Panc1 (cell line): ENCODE data around the gene PLCH1. TPM values are rescaled to one million over a fixed set of nuclear protein-coding genes. Genes with fewer than 3 reads are reported as not detected.

Experiments used
- ATAC-seq: fragments of 200-7000 bp; cut with Tn5 transposase; 2 replicates; pipeline ENCODE4 v1.9.1; 2020; ENCODE audit warnings: mild to moderate bottlenecking, moderate library complexity
- BruUV-seq: library from RNA; stranded (reverse); fragments of 400-500 nt; replicated peaks from 2 replicates; lab custom pipeline; 2021; lab: Mats Ljungman, UMichigan
- CTCF ChIA-PET: fragments of 300-600 bp; sonication (Branson Sonifier 250); formaldehyde crosslinking; loops from one replicate; lab custom pipeline; 2022; ENCODE audit warnings: antibody characterized with exemption; lab: Charles Lee
- POLR2A ChIA-PET: fragments of 300-600 bp; sonication (Branson Sonifier 250); formaldehyde crosslinking; loops from one replicate; lab custom pipeline; 2022; ENCODE audit warnings: antibody characterized with exemption; lab: Charles Lee
- DNase-seq: peaks from one replicate; pipeline ENCODE4 v3.0.0-alpha.2; 2010; ENCODE audit warnings: low read depth, low spot score
- H3K27ac ChIP-seq: 2 replicates; pipeline ENCODE4 v1.5.1; 2011; ENCODE audit warnings: mild to moderate bottlenecking, low read length, inconsistent platforms
- H3K27me3 ChIP-seq: fragments of 200-500 bp; sonication (Bioruptor generic); 2 replicates; pipeline ENCODE4 v1.6.0; 2014; ENCODE audit warnings: low read length, inconsistent platforms; ENCODE audit not compliant: control insufficient read depth, insufficient read depth
- H3K36me3 ChIP-seq: fragments of 200-500 bp; sonication (Bioruptor generic); 2 replicates; pipeline ENCODE4 v1.5.1; 2014; ENCODE audit warnings: inconsistent platforms, mild to moderate bottlenecking, low read length, moderate library complexity; ENCODE audit not compliant: control insufficient read depth, insufficient read depth
- H3K4me1 ChIP-seq: 2 replicates; pipeline ENCODE4 v1.5.1; 2011; ENCODE audit warnings: inconsistent platforms, mild to moderate bottlenecking, low read length, moderate library complexity; ENCODE audit not compliant: control insufficient read depth, insufficient read depth
- H3K4me3 ChIP-seq, 2 experiments: 2 replicates each; pipeline ENCODE4 v1.5.1; 2011 to 2012; ENCODE audit warnings: low read depth in 2 of 2, low read length in 2 of 2, mild to moderate bottlenecking in 2 of 2, inconsistent platforms in 1 of 2, moderate library complexity in 1 of 2
- H3K9me3 ChIP-seq: fragments of 200-500 bp; sonication (Bioruptor generic); 2 replicates; pipeline ENCODE4 v1.5.1; 2014; ENCODE audit warnings: low read depth, mild to moderate bottlenecking, inconsistent platforms, low read length, moderate library complexity; ENCODE audit not compliant: control insufficient read depth, insufficient read depth
- CTCF ChIP-seq: fragments of 450-650 bp; IDR thresholded peaks from 2 replicates; pipeline ENCODE4 v1.5.1; 2017; ENCODE audit warnings: mild to moderate bottlenecking
- POLR2AphosphoS5 ChIP-seq: IDR thresholded peaks from 2 replicates; pipeline ENCODE4 v1.6.1; 2012; ENCODE audit warnings: mild to moderate bottlenecking, low read depth, low read length, moderate library complexity
- SIN3A ChIP-seq: IDR thresholded peaks from 2 replicates; pipeline ENCODE4 v1.6.1; 2012; ENCODE audit warnings: low read depth, mild to moderate bottlenecking, low read length, moderate library complexity, borderline replicate concordance; ENCODE audit not compliant: insufficient read depth
- TCF7L2 ChIP-seq: IDR thresholded peaks from 2 replicates; pipeline ENCODE4 v1.6.1; 2011; ENCODE audit warnings: mild to moderate bottlenecking, low read depth, low read length, inconsistent platforms
- in situ Hi-C: cut with HindIII; loops from 2 replicates; pipeline ENCODE4 v1.10.0; 2016; ENCODE audit warnings: low sequenced_read_pairs, low pct_unique_long_range_greater_than_20kb
- intact Hi-C: fragments of 100-400 bp; cut with micrococcal nuclease; formaldehyde crosslinking; loops from one replicate; pipeline ENCODE4 v1.10.0; 2022; ENCODE audit not compliant: unreplicated experiment
- total RNA-seq: library from RNA; stranded (reverse); gene quantifications from one replicate; pipeline ENCODE4 v1.2.1, GENCODE V29; 2021; ENCODE audit not compliant: unreplicated experiment
- TF ChIP-seq, protein P1 (sequence below), 2 experiments: IDR thresholded peaks; 2 replicates each; pipeline ENCODE4 v1.6.1; 2011 to 2012; ENCODE audit warnings: low read depth in 2 of 2, control low read depth in 1 of 2, low read length in 1 of 2, mild to moderate bottlenecking in 1 of 2, moderate library complexity in 1 of 2; ENCODE audit not compliant: insufficient read depth in 1 of 2

Gene PLCH1
- total RNA-seq, 1 experiment from 2014 or later: 0.03 TPM

DNA sequence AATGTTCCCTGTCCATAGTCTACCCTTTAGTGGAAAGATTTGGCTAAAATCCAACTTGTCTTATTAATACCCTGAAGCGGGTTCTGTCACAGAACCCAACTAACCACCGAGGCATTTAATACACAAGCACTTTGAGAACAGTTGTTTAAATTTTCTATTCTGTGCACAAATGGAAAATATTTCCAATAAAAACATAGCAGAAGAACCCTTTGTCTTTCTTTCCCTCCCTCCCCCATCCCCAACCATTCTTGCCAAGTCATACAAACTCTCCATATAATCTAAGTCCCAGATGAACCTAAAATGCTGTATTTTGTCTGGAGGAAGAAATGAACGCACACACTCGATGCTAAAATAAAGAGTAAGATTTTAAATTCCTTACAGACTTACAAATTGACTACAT, 324.5 kb downstream of the PLCH1 start:
- ChIA-PET POLR2A (no interaction called here), CTCF (no interaction called here)
- Histone ChIP-seq H3K9me3 (no peaks in the 10 kb centered on the region), H3K4me1 (no peaks in the 10 kb centered on the region), H3K27ac (no peak overlapping the region), H3K4me3 (no peak overlapping the region), H3K36me3 (no peaks in the 10 kb centered on the region), H3K27me3 (no peaks in the 10 kb centered on the region)
- no peak for TF ChIP-seq CTCF
- TF ChIP-seq SIN3A: no peak
- TF ChIP-seq POLR2AphosphoS5: no peak
- TF ChIP-seq, protein P1, sequence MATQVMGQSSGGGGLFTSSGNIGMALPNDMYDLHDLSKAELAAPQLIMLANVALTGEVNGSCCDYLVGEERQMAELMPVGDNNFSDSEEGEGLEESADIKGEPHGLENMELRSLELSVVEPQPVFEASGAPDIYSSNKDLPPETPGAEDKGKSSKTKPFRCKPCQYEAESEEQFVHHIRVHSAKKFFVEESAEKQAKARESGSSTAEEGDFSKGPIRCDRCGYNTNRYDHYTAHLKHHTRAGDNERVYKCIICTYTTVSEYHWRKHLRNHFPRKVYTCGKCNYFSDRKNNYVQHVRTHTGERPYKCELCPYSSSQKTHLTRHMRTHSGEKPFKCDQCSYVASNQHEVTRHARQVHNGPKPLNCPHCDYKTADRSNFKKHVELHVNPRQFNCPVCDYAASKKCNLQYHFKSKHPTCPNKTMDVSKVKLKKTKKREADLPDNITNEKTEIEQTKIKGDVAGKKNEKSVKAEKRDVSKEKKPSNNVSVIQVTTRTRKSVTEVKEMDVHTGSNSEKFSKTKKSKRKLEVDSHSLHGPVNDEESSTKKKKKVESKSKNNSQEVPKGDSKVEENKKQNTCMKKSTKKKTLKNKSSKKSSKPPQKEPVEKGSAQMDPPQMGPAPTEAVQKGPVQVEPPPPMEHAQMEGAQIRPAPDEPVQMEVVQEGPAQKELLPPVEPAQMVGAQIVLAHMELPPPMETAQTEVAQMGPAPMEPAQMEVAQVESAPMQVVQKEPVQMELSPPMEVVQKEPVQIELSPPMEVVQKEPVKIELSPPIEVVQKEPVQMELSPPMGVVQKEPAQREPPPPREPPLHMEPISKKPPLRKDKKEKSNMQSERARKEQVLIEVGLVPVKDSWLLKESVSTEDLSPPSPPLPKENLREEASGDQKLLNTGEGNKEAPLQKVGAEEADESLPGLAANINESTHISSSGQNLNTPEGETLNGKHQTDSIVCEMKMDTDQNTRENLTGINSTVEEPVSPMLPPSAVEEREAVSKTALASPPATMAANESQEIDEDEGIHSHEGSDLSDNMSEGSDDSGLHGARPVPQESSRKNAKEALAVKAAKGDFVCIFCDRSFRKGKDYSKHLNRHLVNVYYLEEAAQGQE (IDR thresholded peaks at IDR 0.05; ENCODE audit: insufficient read depth in 1 of 2, low read depth in 2 of 2, low read length in 1 of 2): no peak
- TF ChIP-seq TCF7L2: no peak
- DNase-seq (no peak), ATAC-seq (no peak)
- in situ Hi-C loops: no loop called here
- no TSS peak for BruUV-seq
- intact Hi-C loops: no loop called here

DNA sequence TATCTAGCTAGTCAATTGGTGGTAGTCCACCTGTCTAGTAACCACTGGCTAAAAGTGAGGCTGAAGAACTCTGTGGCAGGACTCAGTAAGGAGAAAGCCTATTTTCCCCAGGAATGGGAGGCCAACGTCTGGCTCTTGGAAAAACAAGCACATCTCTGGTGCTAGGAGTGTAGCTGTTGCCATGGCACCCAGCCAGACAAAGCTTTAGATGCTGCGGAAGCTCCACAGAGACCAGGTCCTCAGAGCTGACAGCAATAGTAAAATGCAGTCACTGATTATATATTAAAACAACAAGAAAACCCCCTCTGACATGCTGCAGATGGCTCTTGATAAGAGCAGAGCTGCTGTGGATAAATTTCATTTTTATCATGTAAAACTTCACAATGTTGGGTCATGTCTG, 326.5 kb downstream of the PLCH1 start:
- no TSS peak for BruUV-seq
- no peak overlapping the region for H3K27ac ChIP-seq
- H3K4me3 ChIP-seq: no peak overlapping the region
- TF ChIP-seq POLR2AphosphoS5 (no peak), SIN3A (no peak), TCF7L2 (no peak), CTCF (no peak)
- TF ChIP-seq, protein P1 (IDR thresholded peaks at IDR 0.05; ENCODE audit: insufficient read depth in 1 of 2, low read depth in 2 of 2, low read length in 1 of 2): no peak
- H3K36me3 ChIP-seq: no peaks in the 10 kb centered on the region
- in situ Hi-C loops: no loop called here
- H3K9me3 ChIP-seq: no peaks in the 10 kb centered on the region
- ATAC-seq: no peak
- no peak for DNase-seq
- H3K4me1 ChIP-seq: no peaks in the 10 kb centered on the region
- no peaks in the 10 kb centered on the region for H3K27me3 ChIP-seq
- intact Hi-C loops: no loop called here
- ChIA-PET CTCF (no interaction called here), POLR2A (no interaction called here)
